M059J (cell line): ENCODE measurements around the gene SIPA1. TPM values are rescaled to one million over a fixed set of nuclear protein-coding genes. Genes with fewer than 3 reads are reported as not detected.

Source experiments
- DNase-seq: peaks from one replicate; pipeline ENCODE4 v3.0.0-alpha.2; 2012; ENCODE audit warnings: low read depth
- total RNA-seq: library from RNA; depleted of rRNA; stranded (reverse); fragments of >200 nt; shearing (Covaris generic); gene quantifications from 2 replicates; pipeline ENCODE4 v1.2.3, GENCODE V29; 2014

The SIPA1 gene
- total RNA-seq, 1 experiment from 2014 or later = 22.7 TPM

GRCh38 chr11:65642014-65642671 is 4.2 kb downstream of the SIPA1 start:
- no peak for DNase-seq

GRCh38 chr11:65643971-65644370 is 6.1 kb downstream of the SIPA1 start:
- peak; percentile 27 for DNase-seq

- no peak for DNase-seq
Observed at GRCh38 chr11:65644837-65645236, 6.9 kb downstream of the SIPA1 start.

GRCh38 chr11:65645710-65646109 is 7.8 kb downstream of the SIPA1 start:
- peak; percentile 42 for DNase-seq

- DNase-seq = no peak
Observed at GRCh38 chr11:65646288-65646957, 8.5 kb downstream of the SIPA1 start.

GRCh38 chr11:65646958-65647701 is 9.2 kb downstream of the SIPA1 start:
- DNase-seq = no peak

GRCh38 chr11:65648997-65649493 is 11.1 kb downstream of the SIPA1 start:
- no peak for DNase-seq

GRCh38 chr11:65649656-65650546 is 12.0 kb downstream of the SIPA1 start:
- no peak for DNase-seq

- no peak for DNase-seq
Observed at GRCh38 chr11:65650547-65651338, 12.8 kb downstream of the SIPA1 start.

GRCh38 chr11:65651339-65651588 is 13.4 kb downstream of the SIPA1 start:
- DNase-seq = no peak

GRCh38 chr11:65651589-65652510 is 13.9 kb downstream of the SIPA1 start:
- DNase-seq = peak; percentile 34

- peak; percentile 92 for DNase-seq
Observed at GRCh38 chr11:65652511-65653228, 14.8 kb downstream of the SIPA1 start.

- peak; percentile 23 for DNase-seq
Observed at GRCh38 chr11:65653229-65654225, 15.6 kb downstream of the SIPA1 start.

GRCh38 chr11:65654375-65655349 is 16.8 kb downstream of the SIPA1 start:
- DNase-seq = no peak

- DNase-seq = no peak
Observed at GRCh38 chr11:65655570-65656332, 17.9 kb downstream of the SIPA1 start.

GRCh38 chr11:65657426-65657825 is 19.5 kb downstream of the SIPA1 start:
- DNase-seq = no peak
